Heart right ventricle (tissue), 16 donors: ENCODE results near the gene SMCO3. TPM values are rescaled to one million over a fixed set of nuclear protein-coding genes. Genes with fewer than 3 reads are reported as not detected.
A peak's percentile ranks its signal among the peaks of the same experiment; 100 is the strongest.

Experiments used
- ATAC-seq, 8 donors: fragments of 200-7000 bp; cut with Tn5 transposase; one replicate each; pipeline ENCODE4 v1.9.1; 2020; ENCODE audit warnings: mild to moderate bottlenecking in 8 of 8, moderate library complexity in 8 of 8, moderate number of reproducible peaks in 1 of 8
- DNase-seq, 2 donors: peaks; one replicate each; pipeline ENCODE4 v3.0.0-alpha.2; 2020
- H3K27ac ChIP-seq, 10 donors: fragments of 200-600 bp; sonication (generic) in 2 of 10; one replicate each; pipeline versions ENCODE4 v1.5.0 to v1.8.0; 2020 to 2022; ENCODE audit warnings: mild to moderate bottlenecking in 3 of 10
- H3K27me3 ChIP-seq, 7 donors: fragments of 200-600 bp; one replicate each; pipeline ENCODE4 v1.8.0; 2021 to 2022; ENCODE audit warnings: mild to moderate bottlenecking in 2 of 7
- H3K36me3 ChIP-seq, 9 donors: fragments of 200-600 bp; sonication (generic) in 1 of 9; one replicate each; pipeline versions ENCODE4 v1.5.0 to v1.8.0; 2020 to 2022; ENCODE audit warnings: mild to moderate bottlenecking in 2 of 9
- H3K4me1 ChIP-seq, 9 donors: fragments of 200-600 bp; sonication (generic) in 1 of 9; one replicate each; pipeline versions ENCODE4 v1.5.0 to v1.8.0; 2020 to 2022; ENCODE audit warnings: mild to moderate bottlenecking in 4 of 9
- H3K4me3 ChIP-seq, 10 donors: fragments of 200-600 bp; sonication (generic) in 2 of 10; one replicate each; pipeline versions ENCODE4 v1.5.0 to v1.8.0; 2020 to 2022; ENCODE audit warnings: mild to moderate bottlenecking in 7 of 10, moderate library complexity in 2 of 10
- H3K9me3 ChIP-seq, 11 donors: fragments of 200-600 bp in 10 of 11; sonication (generic) in 2 of 11; one replicate each; pipeline versions ENCODE4 v1.5.0 to v1.8.0; 2013 to 2022; ENCODE audit warnings: mild to moderate bottlenecking in 2 of 11, control low read depth in 1 of 11, moderate library complexity in 1 of 11
- CTCF ChIP-seq, 9 donors: fragments of 200-600 bp; sonication (generic) in 2 of 9; IDR thresholded peaks; one replicate each; pipeline versions ENCODE4 v1.5.0 to v1.8.0; 2021 to 2022; ENCODE audit warnings: antibody characterized with exemption in 9 of 9, mild to moderate bottlenecking in 5 of 9, moderate library complexity in 1 of 9
- WGBS, 2 donors: extraction: QIAGEN DNeasy Blood & Tissue Kit; methylation state at CpG; one replicate each; pipeline ENCODE4 v1.1.7; 2013; ENCODE audit warnings: inconsistent platforms in 1 of 2; 5-methylcytosine and 5-hydroxymethylcytosine counted together
- intact Hi-C, 10 donors: fragments of 100-400 bp; cut with DNase I; formaldehyde crosslinking; loops; one replicate each; pipeline versions ENCODE4 v1.11.1 to v1.14.2; 2022
- polyA plus RNA-seq, 2 donors: library from polyadenylated mRNA; stranded (reverse); fragments of 200-250 nt; gene quantifications; one replicate each; pipeline ENCODE4 v1.2.3, GENCODE V29; 2013
- total RNA-seq, 10 donors: library from RNA; stranded (reverse); fragmentation: NEBNext Ultra II Directional in 3 of 10; extraction: Animal tissue kit (Norgen Biotek cat#: 25700) in 3 of 10; gene quantifications; one replicate each; pipeline versions ENCODE4 v1.2.1 to v1.2.4, GENCODE V29; 2021 to 2023
- donor health status: Arrhythmogenic right ventricular cardiomyopathy.
- donor health status: ischemic (EF 13 %, LVEDD 7.1; RV severe dilation, severe dysfunction).
- donor health status: healthy with polysubstance abuse.
- donor health status: DM: no; HTN: yes; CAD: no.
- donor health status: DM: no; HTN: no; CAD: no.
- donor health status: ischemic (EF 25% LVEDD 6.9; RV normal size, moderate dysfunction).
- donor health status: ischemic (EF 25% LVEDD 5.7; RV mildly dilated, moderate dysfunction).
- donor health status: healthy.
- donor health status: DM: yes; HTN: yes; CAD: no.
- donor health status: Ischemic cardiomyopathy.
- donor health status: ischemic (EF 35%, LVEDD 5.7; RV mildly dilated, moderate dysfunction).
- donor health status: nonischemic (EF 11% LVEDD 7.7; RV severe dilation, severe dysfunction).
- donor health status: DM: yes; HTN: yes; CAD: no.
- donor health status: PGD.
- donor health status: ischemic (EF 29% LVEDD 5.4; RV normal size, mild dysfunction).
- donor health status: nonischemic (EF 23%, LVEDD 6.1; RV moderate dilation, normal function).

SMCO3 gene
- total and polyA plus RNA-seq, 12 donors = 0.10 to 1.3 (median 0.12) TPM; not detected in 5

DNA sequence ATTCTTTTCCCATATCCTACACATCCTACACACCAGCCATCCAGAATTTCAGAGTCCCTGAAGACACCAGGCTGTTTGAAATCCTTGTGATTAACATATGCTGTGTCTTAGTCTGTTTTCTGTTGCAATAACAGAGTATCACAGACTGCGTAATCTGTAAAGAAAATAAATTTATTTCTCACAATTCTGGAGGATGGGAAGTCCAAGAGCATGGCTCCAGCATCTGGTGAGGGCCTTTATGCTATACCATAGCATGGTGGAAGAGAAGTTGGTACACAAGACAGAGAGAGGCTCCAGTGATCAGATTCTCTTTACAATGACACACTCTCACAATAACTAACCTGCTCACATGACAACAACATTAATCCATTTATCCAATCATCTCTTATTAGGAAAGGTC is 25.3 kb upstream of the SMCO3 start:
- intact Hi-C loops = no loop called here

DNA sequence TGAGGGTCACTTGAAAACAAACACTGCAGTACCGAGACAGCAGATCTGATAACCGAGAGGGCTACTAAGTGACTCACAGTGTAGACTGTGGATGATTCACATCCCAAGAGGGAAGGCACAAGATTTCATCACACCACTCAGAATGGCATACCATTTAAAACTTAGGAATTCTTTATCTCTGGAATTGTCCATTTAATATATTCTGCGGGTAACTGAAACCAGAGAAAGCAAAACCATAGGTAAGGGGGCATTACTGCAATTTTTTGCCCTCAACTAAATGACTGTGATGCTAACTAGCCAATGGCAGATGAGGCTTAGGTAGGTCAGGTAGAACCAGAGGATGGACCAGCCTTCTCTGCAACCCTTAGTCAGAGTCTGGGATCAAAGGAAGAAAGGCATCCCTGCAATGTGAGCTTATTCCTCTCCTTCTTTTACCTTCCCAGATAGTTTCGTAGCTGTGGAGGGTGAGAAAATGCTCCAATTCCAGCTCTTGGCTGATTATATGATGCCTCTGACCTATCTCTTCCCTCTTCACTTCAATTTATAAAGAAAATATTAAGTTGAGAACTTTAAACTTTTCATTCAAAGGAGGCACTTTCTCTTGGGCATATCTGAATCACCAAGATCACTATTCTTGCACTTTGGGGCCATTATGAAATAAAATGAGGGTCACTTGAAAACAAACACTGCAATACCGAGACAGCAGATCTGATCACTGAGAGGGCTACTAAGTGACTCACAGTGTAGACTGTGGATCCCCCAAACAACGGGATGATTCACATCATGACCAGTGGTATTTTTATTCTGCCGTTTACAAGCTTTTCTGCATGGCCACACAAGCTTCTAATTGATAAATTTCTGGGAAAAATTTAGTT is 22.6 kb upstream of the SMCO3 start:
- no peak for TF ChIP-seq CTCF (IDR thresholded peaks at IDR 0.05)
- ATAC-seq (peak in 4 of 8 donors; percentile 37 to 92 (median 64)), DNase-seq (no peak)
- H3K4me1 ChIP-seq = peaks cover 0 to 46% (median 34%) of the 10 kb centered on the region in 9 donors
- H3K27me3 ChIP-seq = no peaks in the 10 kb centered on the region
- intact Hi-C loops = no loop called here
- H3K4me3 ChIP-seq = no peak overlapping the region
- WGBS, 2 donors = 73 to 75% methylated on average over 7 of the region's 7 CpGs
- H3K9me3 ChIP-seq = no peaks in the 10 kb centered on the region
- H3K36me3 ChIP-seq = no peaks in the 10 kb centered on the region
- H3K27ac ChIP-seq = peak overlapping the region in 1 of 10 donors; percentile 23

More for the DNA sequence above, 25.3 kb upstream of the SMCO3 start:
- ATAC-seq = no peak
- no peak for DNase-seq
- Histone ChIP-seq H3K4me3 (no peak overlapping the region), H3K36me3 (no peaks in the 10 kb centered on the region), H3K4me1 (peaks cover 7 to 59% (median 50%) of the 10 kb centered on the region in 9 donors), H3K9me3 (no peaks in the 10 kb centered on the region), H3K27ac (no peak overlapping the region), H3K27me3 (no peaks in the 10 kb centered on the region)
- 100% methylated on average over 1 of the region's 1 CpG for WGBS, 2 donors
- no peak for TF ChIP-seq CTCF (IDR thresholded peaks at IDR 0.05)

- H3K27me3 ChIP-seq = no peaks in the 10 kb centered on the region
- H3K9me3 ChIP-seq = no peaks in the 10 kb centered on the region
- H3K4me3 ChIP-seq = no peak overlapping the region
- DNase-seq (no peak), ATAC-seq (no peak)
- peak overlapping the region in 7 of 10 donors; percentile 2 to 59 (median 16) for H3K27ac ChIP-seq
- H3K4me1 ChIP-seq = peaks cover 0 to 38% (median 22%) of the 10 kb centered on the region in 9 donors
- H3K36me3 ChIP-seq = no peaks in the 10 kb centered on the region
- intact Hi-C loops = no loop called here
- TF ChIP-seq CTCF (IDR thresholded peaks at IDR 0.05) = no peak
Observed at GRCh38 chr12:14834509-14834908, 20.5 kb upstream of the SMCO3 start.

- TF ChIP-seq CTCF (IDR thresholded peaks at IDR 0.05) = no peak
- Histone ChIP-seq H3K27me3 (no peaks in the 10 kb centered on the region), H3K9me3 (no peaks in the 10 kb centered on the region), H3K4me3 (no peak overlapping the region), H3K36me3 (no peaks in the 10 kb centered on the region), H3K4me1 (peaks cover 0 to 38% (median 22%) of the 10 kb centered on the region in 9 donors), H3K27ac (peak overlapping the region in 3 of 10 donors; percentile 2 to 49 (median 47))
- ATAC-seq (peak in 4 of 8 donors; percentile 55 to 78 (median 73)), DNase-seq (no peak)
- WGBS, 2 donors = 19 to 20% methylated on average over 1 of the region's 1 CpG
- intact Hi-C loops = no loop called here
Observed at GRCh38 chr12:14833952-14834351, 20.0 kb upstream of the SMCO3 start.
